GM18499 (cell line): ENCODE data around the gene BRPF1.
A peak's percentile ranks its signal among the peaks of the same experiment; 100 is the strongest.

Source experiments
- ATAC-seq: cut with Tn5 transposase; IDR thresholded peaks from one replicate; pipeline ENCODE4 v1.9.1; 2021; ENCODE audit warnings: moderate number of reproducible peaks; ENCODE audit not compliant: insufficient read depth, unreplicated experiment

The BRPF1 gene

GRCh38 chr3:9731206-9732079, at the start of gene BRPF1:
TSS of gene BRPF1 (plus strand) at chr3:9731735. CDS start at chr3:9734141, 2,406 bp downstream.
- peak; percentile 73 for ATAC-seq

- no peak for ATAC-seq
These were observed 49.4 kb upstream of the BRPF1 start for GRCh38 chr3:9682096-9682495.

GRCh38 chr3:9683426-9683825, 48.1 kb upstream of the BRPF1 start:
- ATAC-seq = no peak

GRCh38 chr3:9685216-9686049, 46.1 kb upstream of the BRPF1 start:
- ATAC-seq = no peak

- ATAC-seq = no peak
These were observed 45.4 kb upstream of the BRPF1 start for GRCh38 chr3:9686050-9686550.

GRCh38 chr3:9686703-9687102, 44.8 kb upstream of the BRPF1 start:
- ATAC-seq = no peak

GRCh38 chr3:9687514-9687913, 44.0 kb upstream of the BRPF1 start:
- ATAC-seq = no peak

GRCh38 chr3:9688961-9689360, 42.6 kb upstream of the BRPF1 start:
- no peak for ATAC-seq

- no peak for ATAC-seq
These were observed 41.8 kb upstream of the BRPF1 start for GRCh38 chr3:9689757-9690156.

GRCh38 chr3:9690451-9691450, 40.8 kb upstream of the BRPF1 start:
- ATAC-seq = peak; percentile 90

GRCh38 chr3:9691636-9692035, 39.9 kb upstream of the BRPF1 start:
- no peak for ATAC-seq

- no peak for ATAC-seq
These were observed 39.1 kb upstream of the BRPF1 start for GRCh38 chr3:9692416-9692815.

GRCh38 chr3:9695345-9695744, 36.2 kb upstream of the BRPF1 start:
- ATAC-seq = no peak

- no peak for ATAC-seq
These were observed 35.8 kb upstream of the BRPF1 start for GRCh38 chr3:9695746-9696145.

GRCh38 chr3:9696480-9697220, 34.9 kb upstream of the BRPF1 start:
- no peak for ATAC-seq

- no peak for ATAC-seq
These were observed 33.6 kb upstream of the BRPF1 start for GRCh38 chr3:9697892-9698291.

- ATAC-seq = no peak
These were observed 33.2 kb upstream of the BRPF1 start for GRCh38 chr3:9698293-9698692.

GRCh38 chr3:9700536-9700935, 31.0 kb upstream of the BRPF1 start:
- no peak for ATAC-seq

- no peak for ATAC-seq
These were observed 30.5 kb upstream of the BRPF1 start for GRCh38 chr3:9701006-9701405.
